ENCODE results near the gene FAM13C.
"Not testable (repeated sequence)": the region's sequence is repeated elsewhere in the genome, so short reads cannot be mapped to it uniquely, and the experiment has no call there.

The FAM13C gene

GRCh38 chr10:59279476-59279875, 82.9 kb downstream of the FAM13C start:
- no peak for DNase-seq (ENCODE audit: low read depth in 3 of 3)

GRCh38 chr10:59276919-59277318, 85.4 kb downstream of the FAM13C start:
- DNase-seq (ENCODE audit: low read depth in 3 of 3), result no peak

GRCh38 chr10:59276133-59276532, 86.2 kb downstream of the FAM13C start:
- no peak for DNase-seq (ENCODE audit: low read depth in 3 of 3)

- DNase-seq (ENCODE audit: low read depth in 3 of 3), result no peak
Measured at GRCh38 chr10:59273445-59273844, 88.9 kb downstream of the FAM13C start.

GRCh38 chr10:59272061-59272460, 90.3 kb downstream of the FAM13C start:
- DNase-seq (ENCODE audit: low read depth in 3 of 3), result no peak

- DNase-seq (ENCODE audit: low read depth in 3 of 3), result no peak
Measured at GRCh38 chr10:59271160-59271559, 91.2 kb downstream of the FAM13C start.

GRCh38 chr10:59270492-59270891, 91.9 kb downstream of the FAM13C start:
- no peak for DNase-seq (ENCODE audit: low read depth in 3 of 3)

- no peak for DNase-seq (ENCODE audit: low read depth in 3 of 3)
Measured at GRCh38 chr10:59269651-59270050, 92.7 kb downstream of the FAM13C start.

GRCh38 chr10:59268460-59268859, 93.9 kb downstream of the FAM13C start:
- DNase-seq (ENCODE audit: low read depth in 3 of 3), result no peak

- no peak for DNase-seq (ENCODE audit: low read depth in 3 of 3)
Measured at GRCh38 chr10:59266321-59266720, 96.0 kb downstream of the FAM13C start.

GRCh38 chr10:59265141-59265540, 97.2 kb downstream of the FAM13C start:
- no peak for DNase-seq (ENCODE audit: low read depth in 3 of 3)

GRCh38 chr10:59258890-59259289, 103.5 kb downstream of the FAM13C start:
- no peak for DNase-seq (ENCODE audit: low read depth in 3 of 3)

GRCh38 chr10:59257224-59257623, 105.1 kb downstream of the FAM13C start:
- DNase-seq (ENCODE audit: low read depth in 3 of 3), result no peak

- DNase-seq (ENCODE audit: low read depth in 3 of 3), result no peak
Measured at GRCh38 chr10:59255463-59255862, 106.9 kb downstream of the FAM13C start.

- DNase-seq (ENCODE audit: low read depth in 3 of 3), result no peak
Measured at GRCh38 chr10:59252491-59252890, 109.9 kb downstream of the FAM13C start.

GRCh38 chr10:59245686-59246085, 116.7 kb downstream of the FAM13C start:
- no peak for DNase-seq (ENCODE audit: low read depth in 3 of 3)

- DNase-seq (ENCODE audit: low read depth in 3 of 3), result no peak
Measured at GRCh38 chr10:59244871-59245270, 117.5 kb downstream of the FAM13C start.

GRCh38 chr10:59243611-59244195, 118.6 kb downstream of the FAM13C start:
- DNase-seq (ENCODE audit: low read depth in 3 of 3), result no peak

GRCh38 chr10:59242991-59243390, 119.4 kb downstream of the FAM13C start:
- no peak for DNase-seq (ENCODE audit: low read depth in 3 of 3)

- DNase-seq (ENCODE audit: low read depth in 3 of 3), result no peak
Measured at GRCh38 chr10:59242057-59242456, 120.3 kb downstream of the FAM13C start.

GRCh38 chr10:59240582-59241183, 121.7 kb downstream of the FAM13C start:
- DNase-seq (ENCODE audit: low read depth in 3 of 3), result no peak

GRCh38 chr10:59239108-59239507, 123.2 kb downstream of the FAM13C start:
- DNase-seq (ENCODE audit: low read depth in 3 of 3), result not testable (repeated sequence)

- DNase-seq (ENCODE audit: low read depth in 3 of 3), result no peak
Measured at GRCh38 chr10:59237775-59238174, 124.6 kb downstream of the FAM13C start.

All from stimulated activated CD4-positive, alpha-beta T cell treated with anti-CD3 and anti-CD28 coated beads, TNF-alpha, amount 100 ng/mL, for 48 hours (primary cell).